ENCODE data around the gene DNAJB12.
"Not testable (repeated sequence)": the region's sequence is repeated elsewhere in the genome, so short reads cannot be mapped to it uniquely, and the experiment has no call there.

DNAJB12 gene

GRCh38 chr10:72315611-72316385 is 38.9 kb downstream of the DNAJB12 start:
- DNase-seq = no peak

- DNase-seq = no peak
Measured at GRCh38 chr10:72315054-72315453, 39.7 kb downstream of the DNAJB12 start.

DNA sequence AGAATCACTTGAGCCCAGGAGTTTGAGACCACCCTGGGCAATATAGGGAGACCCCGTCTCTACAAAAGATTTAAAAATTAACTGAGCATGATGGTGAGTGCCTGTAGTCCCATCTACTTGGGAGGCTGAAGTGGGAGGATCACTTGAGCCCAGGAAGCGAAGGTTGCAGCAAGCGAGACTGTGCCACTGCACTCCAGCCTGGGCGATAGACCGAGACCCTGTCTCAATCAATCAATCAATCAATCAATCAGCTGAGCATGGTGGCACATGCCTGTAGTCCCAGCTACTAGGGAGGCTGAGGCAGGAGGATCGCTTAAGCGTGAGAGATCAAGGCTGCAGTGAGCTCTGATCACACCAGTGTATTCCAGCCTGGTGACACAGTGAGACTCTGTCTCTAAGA is 40.5 kb downstream of the DNAJB12 start:
- no peak for DNase-seq

DNA sequence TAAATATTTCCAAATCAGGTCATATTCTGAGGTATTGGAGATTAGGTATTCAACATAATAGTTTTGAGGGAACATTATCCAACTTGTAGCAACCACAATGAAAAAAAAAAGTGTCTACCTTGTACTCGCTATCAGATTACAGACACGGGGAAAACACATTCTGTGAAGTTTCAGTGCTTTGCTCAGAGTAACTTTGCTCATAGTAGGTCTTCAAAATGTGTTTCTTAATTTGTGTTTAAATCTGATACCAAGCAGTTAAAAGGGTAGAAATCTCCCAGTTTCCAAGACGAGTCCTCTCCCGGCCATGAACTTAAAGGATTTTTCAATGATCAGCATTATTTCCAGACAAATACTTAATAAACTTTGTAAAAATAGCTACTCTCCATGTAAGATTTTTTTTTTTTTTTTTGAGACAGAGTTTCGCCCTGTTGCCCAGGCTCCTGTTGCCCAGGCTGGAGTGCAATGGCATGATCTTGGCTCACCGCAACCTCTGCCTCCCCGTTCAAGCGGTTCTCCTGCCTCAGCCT is 41.8 kb downstream of the DNAJB12 start:
- no peak for DNase-seq

- no peak for DNase-seq
Measured at GRCh38 chr10:72311667-72312066, 43.1 kb downstream of the DNAJB12 start.

DNA sequence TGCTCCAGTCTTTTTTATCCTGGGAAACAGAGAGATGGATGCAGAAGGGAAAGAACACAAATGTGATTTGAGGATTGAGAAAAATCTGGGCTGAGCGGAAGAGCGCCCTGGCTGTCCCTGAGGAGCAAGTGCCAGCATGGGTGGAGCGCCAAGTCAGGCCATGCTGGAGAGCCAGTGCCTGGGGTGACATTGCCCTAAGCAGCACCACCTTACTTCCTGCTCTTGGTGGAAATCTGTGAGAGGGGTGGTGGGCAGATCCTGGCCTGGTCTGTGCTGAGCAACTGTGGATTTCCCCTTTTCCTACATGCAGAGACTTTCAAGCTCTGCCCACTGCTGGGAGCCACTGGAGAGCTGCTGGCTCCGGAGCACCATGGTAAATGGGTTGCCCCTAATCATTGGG is 44.1 kb downstream of the DNAJB12 start:
- no peak for DNase-seq

DNA sequence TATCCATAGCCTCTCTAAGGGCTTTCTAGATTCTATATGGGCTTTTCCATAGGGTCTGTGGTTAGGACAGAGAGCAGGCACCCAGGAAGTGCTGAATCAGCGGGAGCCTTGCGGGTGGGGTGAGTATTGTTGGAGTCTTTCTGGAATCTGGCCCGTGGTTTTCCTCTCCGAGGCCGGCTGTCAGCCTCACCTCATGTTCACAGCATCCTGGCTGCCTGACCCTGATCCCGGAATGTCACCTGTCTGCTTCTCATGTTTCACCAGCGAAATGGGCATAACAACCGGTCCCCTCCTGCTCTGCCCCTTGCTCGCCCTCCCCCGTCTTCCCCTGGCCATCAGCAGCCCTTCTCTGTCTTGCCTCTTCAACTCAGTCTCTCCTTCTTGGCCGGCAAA is 44.5 kb downstream of the DNAJB12 start:
- no peak for DNase-seq

GRCh38 chr10:72309290-72310240 is 45.2 kb downstream of the DNAJB12 start:
- DNase-seq = no peak

DNA sequence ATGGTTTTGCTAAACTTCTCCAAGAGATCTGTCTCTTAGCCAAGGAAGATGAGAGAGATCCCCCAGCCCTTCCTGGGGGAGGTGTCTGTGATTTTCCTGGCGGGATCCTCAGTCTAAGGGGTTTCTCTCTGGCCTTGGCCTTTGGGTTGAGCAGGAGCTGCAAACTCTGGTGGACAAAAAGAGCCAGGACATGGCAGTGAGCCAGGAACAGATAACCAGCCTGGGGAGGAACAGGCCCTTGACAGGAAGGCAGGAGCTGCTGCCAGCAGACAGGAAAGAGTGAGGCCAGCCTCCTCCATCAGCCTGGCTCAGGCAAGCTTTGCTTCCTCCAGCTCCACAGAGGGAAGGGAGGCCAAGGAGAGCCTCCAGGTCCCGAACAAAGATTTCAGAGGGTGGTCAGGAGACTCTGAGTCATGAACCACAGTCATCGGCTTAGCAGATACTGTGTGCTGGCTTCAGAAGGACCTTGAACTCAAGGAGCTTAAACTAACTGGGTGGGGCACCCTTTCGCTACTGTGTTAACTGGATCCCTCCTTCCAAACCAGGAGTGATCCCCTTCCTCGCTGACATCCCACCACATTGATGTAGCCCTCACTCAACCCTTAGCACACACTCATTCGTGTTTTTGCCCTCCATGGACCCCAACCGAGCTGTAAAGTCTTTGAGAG is 46.3 kb downstream of the DNAJB12 start:
- DNase-seq = no peak

- not testable (repeated sequence) for DNase-seq
Measured at GRCh38 chr10:72307711-72308110, 47.0 kb downstream of the DNAJB12 start.

DNA sequence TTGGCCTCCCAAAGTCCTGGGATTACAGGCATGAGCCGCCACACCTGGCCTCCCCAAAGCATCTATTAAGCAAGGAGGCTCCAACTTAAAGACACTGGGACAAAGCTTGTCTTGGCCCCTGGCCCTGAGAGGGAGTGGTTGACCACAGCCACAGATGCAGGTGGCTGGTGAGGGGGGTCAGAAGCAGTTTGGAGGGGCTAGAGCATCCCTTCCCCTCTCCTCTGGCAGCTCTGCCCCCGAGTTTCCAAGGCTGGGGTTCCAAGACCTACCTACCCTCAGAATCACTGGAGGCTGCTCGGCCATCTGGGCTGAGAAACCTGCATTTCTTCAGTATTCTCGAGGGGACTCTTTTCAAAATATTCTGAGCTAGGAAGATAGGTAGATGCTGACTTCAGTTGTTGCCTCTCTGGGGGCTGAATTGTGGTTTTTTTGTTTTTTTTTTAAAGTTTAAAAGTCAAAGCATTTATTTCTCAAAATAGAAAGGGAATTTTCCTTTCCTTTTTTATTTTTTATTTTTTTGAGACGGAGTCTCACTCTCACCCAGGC is 48.4 kb downstream of the DNAJB12 start:
- no peak for DNase-seq

- no peak for DNase-seq
Measured at GRCh38 chr10:72303424-72304128, 51.1 kb downstream of the DNAJB12 start.

DNA sequence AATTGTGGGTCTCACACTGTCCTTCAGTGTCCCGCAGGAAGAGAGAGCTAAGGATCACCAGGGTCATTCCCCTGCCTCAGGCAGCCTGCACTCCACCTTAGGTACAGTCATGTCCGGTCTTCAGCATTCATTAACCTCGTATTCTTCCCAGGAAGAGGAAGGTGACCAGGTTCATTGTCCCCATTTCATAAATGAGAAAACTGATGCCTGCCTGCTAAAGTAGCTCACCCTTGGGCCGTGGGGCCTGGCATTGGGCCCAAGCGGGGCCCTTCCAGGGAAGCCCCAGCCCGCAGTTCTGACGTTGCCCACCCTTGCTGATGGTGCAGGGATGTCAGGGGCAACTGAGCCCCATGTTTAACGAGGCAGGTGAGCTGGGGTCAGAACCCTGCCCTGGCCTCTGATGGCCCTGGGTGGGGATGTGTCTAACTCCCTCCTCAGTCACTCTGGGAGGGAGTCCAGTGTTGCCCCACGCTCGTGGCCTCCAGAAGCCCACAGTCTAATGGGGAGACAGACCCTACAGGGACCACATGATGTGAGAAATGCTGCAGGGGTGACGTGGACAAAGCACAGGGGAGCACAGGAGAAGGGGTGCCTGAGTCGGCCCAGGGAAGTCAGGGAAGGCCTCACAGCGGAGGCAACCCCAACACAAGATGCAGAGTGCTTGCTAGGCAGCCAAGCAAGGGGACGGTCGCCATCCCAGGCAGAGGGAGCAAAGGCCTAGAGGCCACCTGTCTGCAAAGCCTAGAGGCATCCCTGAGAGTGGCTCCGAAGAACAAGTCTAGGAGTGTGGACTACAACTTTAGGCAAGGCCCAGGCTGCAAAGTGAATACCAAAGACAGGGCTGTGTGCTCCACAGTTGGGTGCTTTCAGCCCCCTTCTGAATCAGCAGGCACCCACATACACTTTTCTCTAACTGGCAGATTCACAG is 55.9 kb downstream of the DNAJB12 start:
- DNase-seq = no peak

GRCh38 chr10:72297805-72298591 is 56.7 kb downstream of the DNAJB12 start:
- peak; percentile 89 for DNase-seq

DNA sequence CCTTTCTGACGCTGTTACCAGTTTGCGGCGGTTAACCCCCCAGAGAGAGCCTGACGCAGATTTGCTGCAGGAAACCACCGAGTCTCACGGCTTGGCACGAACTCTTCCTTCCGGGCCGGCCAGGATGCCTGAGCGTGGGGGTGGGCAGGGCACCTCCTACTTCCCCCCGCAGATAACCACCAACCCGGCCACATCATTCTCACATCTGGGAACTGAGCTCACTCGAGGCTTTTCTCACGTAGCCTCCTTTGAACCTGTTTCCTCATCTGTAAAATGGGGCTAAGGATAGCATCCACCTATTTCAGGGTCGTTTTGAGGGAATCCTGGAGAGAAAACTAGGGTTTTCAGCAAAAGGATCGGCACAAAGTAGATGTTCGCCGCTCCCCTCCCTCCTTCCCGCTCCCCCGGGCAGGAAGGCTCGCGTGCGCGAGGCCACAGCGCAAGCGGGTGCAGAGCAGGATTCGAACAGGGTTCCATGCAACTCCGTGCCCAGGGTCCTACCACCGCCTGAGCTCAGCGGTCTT is 57.4 kb downstream of the DNAJB12 start:
- DNase-seq = no peak

GRCh38 chr10:72296829-72297280 is 57.9 kb downstream of the DNAJB12 start:
- not testable (repeated sequence) for DNase-seq

GRCh38 chr10:72295330-72295910 is 59.3 kb downstream of the DNAJB12 start:
- no peak for DNase-seq

DNA sequence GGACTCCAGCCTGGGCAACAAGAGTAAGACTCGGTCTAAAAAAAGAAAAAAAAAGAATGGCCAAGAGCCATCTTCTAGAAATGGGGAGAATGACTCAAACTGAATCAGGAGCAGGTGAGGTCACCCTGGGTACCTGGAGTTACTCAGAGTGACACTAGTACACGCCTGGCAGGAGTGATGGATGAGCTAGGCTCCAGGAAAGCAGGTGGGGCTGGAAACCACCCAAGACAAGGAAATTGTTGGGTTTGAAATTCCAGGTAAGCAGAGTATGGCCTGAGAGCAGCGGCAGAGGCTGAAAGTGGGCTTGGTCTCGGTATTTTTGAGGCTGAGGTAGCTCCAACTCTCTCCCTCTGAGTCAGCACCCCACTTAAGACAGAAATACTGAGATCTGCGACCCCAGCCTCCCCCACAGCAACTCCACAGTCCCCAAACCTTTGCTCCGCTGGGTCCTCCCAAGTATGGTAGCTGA is 62.5 kb downstream of the DNAJB12 start:
- DNase-seq = no peak

- DNase-seq = no peak
Measured at GRCh38 chr10:72291019-72291532, 63.6 kb downstream of the DNAJB12 start.

Data from COR-L47 (cell line).